Activated CD8-positive, alpha-beta memory T cell treated with anti-CD3 and anti-CD28 coated beads for 4 hours (primary cell): Measurements from ENCODE around the gene SH3RF3.
A peak's percentile ranks its signal among the peaks of the same experiment; 100 is the strongest.

Experiments used
- DNase-seq, 2 donors: peaks; one replicate each; pipeline ENCODE4 v3.0.0-alpha.2; 2020; ENCODE audit warnings: low read depth in 2 of 2

SH3RF3 gene

DNA sequence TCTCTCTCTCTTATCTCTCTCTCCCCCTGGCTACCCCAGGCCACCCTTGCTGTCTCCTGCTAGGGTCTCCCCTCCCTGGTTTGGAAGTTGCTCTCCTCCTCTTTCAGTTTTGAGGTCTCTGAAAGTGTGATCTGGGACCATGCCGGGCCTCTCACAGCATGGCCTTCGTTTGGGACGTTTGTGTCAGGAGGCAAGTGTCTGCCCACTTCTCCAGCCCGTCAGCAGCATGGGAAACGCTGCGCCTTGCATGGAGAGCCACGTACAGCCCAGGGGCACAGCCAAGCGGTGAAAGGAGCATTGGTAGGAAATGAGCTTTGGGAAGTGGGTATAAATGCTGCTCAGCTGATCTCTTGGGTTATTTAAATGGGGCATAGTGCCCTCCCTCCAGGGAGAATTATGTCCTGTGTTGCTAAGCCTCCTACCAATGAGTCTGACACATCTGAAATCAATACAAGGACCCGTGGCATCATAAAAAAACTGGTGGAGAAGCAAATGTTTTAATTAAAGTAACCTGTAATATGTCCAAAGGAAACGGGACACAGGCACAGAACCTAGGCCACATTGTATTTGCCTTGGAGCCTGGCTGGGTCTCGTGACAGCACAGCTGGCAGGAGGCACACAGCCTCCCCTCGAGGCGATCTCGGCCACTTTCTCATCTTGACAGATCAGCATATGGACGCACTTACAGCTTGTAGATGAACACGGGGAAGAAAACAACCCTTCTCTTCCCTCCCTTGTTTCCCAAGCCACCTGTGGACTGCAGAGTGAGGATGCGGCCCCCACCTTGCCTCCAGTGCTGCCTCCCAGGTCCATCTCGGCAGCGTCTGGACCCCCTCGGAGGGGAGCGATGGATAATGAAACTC, 72.7 kb downstream of the SH3RF3 start:
- no peak for DNase-seq

DNA sequence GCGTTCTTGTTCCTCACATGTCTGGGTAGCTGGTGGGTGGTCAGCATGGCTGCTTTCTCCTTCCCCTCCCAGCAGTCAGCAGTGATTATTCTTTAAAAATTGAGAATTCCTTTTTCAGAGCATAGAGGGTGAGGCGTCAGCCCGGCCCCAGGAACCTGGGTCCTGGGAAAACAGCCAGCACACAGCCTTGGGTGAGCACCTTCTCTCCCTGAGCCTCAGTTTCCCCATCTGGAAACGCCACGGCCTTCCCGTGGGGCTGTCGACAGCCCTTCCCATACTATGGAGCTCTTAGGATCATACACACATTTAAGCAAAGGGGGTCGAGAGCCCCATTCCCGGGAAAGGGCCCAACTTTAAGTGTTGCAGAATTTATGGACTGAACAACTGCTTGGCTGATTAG, 73.5 kb downstream of the SH3RF3 start:
- DNase-seq: no peak

DNA sequence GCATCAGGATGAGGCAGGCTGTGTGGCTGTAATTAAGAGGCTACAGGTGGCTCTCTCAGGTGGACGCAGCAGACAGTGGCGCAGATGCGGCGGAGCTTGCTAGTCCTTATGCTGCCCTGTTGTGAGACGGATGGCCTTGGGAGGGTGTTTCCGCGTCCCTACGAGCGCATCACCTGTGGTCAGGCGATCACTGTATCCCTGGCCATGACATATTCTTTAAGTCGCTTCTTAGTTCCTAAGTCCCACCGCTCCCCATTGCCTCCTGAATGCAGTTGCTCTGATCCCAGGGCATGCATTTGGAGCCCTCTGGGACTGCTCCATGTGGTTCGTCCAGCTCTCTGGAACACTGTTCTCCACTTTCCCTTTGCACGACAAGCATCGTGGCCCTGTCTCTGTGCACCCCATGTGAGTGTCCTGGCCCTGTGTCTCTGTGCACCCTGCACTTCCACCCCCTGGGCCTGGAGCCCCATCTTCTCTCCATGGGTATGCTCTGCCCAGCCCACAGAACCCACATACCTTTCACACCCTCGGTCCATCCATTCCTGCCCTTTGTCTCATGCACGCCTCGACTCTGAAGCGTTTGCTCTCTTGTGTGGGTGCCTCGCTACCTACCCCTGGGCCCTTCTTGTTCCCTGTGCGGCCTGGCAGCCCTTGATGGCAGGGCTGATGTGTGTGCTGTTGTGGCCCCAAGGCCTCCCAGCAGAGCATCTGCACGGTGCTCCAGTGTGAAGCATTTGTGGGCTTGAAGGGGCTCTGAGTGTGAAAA, 74.4 kb downstream of the SH3RF3 start:
- DNase-seq: no peak

DNA sequence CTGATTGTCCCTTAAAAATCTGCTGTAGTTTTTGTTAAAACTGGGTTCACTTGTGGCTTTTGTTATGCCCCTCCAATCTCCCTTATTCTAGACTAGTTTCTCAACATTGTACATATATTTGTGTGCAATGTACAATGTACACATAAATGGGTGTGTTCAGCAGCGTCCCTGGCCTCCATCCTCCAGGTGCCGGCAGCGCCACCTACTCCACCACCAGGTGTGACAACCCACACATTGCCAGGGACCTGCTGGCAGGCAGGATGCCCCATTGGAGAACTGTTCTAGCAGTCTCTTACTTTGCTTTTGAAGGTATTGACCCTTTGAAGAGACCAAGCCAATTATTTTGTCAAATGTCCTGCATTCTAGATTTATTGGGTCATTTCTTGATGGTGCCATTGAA, 75.4 kb downstream of the SH3RF3 start:
- DNase-seq: no peak

- no peak for DNase-seq
Measured at GRCh38 chr2:109205447-109205846, 76.4 kb downstream of the SH3RF3 start.

- DNase-seq: no peak
Measured at GRCh38 chr2:109206569-109207146, 77.7 kb downstream of the SH3RF3 start.

DNA sequence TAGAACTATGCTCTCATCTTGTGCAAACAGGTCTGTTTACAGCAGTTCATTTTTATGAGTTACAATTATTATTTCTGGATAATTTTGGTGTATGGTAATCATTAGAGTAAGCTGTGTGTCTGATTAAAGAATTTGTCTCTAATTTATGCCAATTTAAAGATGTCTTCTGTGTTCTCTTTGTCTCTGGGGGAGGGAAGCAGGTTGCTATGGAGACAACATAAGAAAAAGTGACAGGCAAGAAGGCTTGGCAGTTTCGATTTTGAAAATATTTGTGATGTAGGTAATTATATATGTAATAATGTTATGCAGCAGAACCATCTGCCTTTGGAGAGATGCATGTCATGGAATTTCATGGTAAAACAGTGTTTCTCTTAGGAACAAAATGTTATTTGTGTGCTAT, 78.2 kb downstream of the SH3RF3 start:
- no peak for DNase-seq

DNA sequence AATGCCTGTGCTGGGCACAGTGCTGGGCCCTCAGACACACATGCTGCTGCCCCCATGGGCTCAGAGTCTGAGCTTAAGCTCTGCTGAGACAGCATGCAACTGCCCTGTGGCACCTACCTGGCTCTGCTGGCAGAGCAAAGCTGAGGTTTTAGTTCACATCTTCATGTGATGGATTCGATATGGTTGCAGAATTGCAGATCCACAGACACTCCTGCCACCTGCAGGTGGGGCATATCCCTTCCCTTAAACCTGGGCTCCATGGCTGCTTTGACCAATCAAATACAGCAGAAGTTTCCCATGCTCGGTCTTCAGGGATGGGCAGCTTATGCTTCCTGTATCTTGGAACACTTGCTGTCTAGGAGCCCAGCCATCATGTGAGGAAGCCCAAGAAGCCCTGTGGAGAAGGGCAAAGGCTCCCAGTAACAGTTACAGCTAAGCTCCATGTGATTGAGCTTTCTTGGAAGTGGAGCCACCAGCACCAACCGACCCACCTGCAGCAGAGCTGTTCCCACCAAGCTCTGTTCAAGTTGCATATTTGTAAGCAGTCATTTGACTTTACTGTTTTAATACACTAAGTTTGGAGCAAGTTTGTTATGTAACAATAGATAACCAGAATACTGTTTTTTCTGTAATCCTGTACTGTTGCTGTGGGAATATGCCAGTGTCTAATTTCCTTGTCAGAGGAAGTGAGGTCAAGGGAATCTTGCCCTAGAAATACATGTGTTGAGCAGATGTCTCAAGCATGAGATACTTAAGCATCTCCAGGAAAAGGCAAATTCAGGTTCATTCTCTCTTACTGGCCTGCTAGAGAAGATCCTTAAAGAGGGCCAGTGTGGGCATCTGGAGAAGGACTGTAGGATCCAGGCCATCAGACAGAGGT, 79.3 kb downstream of the SH3RF3 start:
- no peak for DNase-seq

GRCh38 chr2:109208951-109209335, 79.9 kb downstream of the SH3RF3 start:
- DNase-seq: no peak

- no peak for DNase-seq
Measured at GRCh38 chr2:109209412-109209811, 80.4 kb downstream of the SH3RF3 start.

- no peak for DNase-seq
Measured at GRCh38 chr2:109209941-109210340, 80.9 kb downstream of the SH3RF3 start.

DNA sequence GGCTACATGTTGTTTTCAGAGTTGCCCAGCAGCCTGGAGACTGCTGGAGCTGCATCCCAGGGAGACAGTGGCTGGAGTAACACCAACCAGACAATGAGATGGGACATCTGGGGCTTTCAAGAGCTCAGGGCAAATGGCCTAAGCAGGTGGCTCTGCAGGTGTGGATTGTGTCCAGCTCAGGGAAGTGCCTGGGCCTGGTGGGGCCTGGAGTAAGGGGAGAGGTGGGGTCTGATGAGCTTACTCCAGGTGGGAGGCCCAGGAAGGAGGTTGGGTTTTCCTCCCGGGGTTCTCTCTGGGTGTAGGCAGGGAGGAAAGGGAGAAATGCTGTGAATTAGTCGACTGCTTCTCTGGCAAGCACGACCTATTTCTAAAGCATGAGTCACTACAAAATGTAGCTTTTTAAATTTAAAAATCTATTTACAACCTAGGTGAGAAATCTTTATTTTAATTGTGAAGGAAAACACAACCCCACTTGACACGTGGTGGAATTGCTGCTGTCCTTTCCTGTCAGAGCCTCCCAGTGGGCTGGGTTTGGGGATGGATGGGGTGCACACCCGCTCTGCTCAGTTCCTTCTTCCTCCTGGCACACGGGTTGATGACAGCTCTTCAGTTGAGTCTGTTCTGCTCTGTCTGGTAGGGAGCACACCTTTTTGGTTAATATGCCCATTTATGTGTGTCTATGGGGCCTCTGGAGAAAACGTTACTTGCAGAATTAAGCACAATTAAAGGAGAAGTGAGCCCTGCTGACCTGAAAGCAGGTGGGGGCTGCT, 81.6 kb downstream of the SH3RF3 start:
- DNase-seq: no peak

DNA sequence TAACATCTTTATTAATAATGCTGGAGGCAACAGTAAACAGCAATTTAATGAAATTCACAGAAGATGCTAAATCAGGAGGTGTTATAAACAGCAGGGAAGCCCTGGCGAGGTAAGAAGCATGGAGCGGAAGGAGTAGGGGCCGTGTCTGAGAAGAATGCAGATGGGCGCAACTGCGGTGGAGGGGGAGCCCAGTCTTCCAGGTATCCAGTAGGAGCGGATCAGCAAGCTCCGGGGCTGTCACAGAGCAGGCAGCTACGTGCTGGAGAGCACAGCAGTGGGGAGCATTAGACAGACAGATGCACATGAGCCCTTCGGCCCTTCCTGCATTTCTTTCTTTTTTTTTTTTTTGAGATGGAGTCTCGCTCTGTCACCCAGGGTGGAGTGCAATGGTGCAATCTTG, 82.3 kb downstream of the SH3RF3 start:
- no peak for DNase-seq

DNA sequence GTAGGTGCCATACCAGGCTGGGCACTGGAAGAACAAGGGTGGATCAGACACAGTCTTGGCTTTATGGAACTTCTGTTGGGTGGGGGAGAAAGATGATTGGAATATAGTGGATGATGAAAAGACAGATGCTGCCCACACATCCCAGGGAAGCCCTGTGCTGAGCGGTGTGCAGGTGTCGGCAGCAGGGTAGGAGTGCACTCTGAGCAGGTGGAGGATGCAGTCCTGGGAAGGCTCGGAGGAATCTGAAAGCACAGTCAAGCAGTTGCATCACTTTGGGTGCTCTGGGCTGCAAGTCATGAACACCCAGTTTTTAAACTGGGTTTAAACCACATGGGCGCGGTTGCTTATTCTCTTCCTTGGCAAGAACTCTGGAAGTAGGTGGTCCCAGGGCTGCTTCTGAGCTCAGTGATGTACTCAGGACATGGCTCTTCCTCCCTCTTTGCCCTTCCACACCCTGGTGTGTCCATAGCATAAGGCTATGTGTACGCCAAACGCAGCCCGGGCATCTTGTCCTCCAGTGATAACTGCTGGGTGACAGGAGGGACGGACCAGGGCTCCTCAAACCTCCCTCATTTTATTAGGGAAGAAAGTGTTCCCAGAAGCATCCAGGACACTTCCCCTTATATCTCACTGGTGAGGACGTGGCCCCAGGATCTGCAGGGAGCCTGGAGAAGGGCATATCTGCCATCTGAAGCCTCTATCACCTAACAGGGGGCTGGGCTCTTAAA, 84.0 kb downstream of the SH3RF3 start:
- DNase-seq: no peak

- DNase-seq: peak; percentile 23 to 33
Measured at GRCh38 chr2:109213646-109214433, 84.8 kb downstream of the SH3RF3 start.

GRCh38 chr2:109214651-109215371, 85.8 kb downstream of the SH3RF3 start:
- DNase-seq: no peak

DNA sequence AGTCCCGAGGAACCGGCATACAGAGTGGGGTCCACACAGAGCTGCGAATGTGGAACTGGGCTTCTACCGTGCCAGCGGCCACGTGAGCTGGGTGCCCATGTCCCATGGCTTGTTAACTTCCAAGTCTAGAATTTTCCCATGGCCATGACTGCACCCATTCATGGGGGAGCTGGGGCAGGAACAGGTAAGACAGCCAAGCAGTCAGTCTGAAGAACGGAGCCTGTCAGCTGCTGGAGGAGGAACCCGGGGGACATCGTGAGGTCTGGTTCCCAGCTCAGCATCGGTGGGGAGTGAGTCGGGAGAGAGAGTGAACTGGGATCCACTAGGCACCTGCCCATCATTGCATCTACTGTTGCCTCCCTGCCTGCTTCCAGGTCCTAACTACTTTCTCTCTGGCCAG, 86.9 kb downstream of the SH3RF3 start:
- DNase-seq: no peak

DNA sequence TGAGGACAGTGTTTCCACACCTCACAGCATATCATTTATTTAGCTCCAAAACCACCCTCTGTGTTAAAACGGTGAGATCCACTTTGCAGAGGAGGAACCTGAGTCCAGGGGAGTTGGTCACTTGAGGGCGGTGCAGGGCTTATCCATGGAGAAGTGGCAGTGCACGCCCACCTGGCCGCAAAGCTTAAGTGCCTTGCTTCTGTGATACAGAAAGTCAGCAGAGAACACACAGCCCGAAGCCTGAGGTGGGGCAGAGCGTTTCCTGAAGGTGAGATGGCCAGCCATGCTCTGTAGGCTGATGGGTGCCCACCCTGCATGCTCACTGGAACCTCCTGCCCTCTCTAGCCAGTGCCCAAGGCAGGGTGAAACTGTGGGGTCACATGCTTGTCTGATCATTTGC, 87.3 kb downstream of the SH3RF3 start:
- DNase-seq: no peak
